Body of pancreas (tissue), 4 donors: ENCODE data around the gene MYOCD.

ENCODE experiments used
- POLR2A ChIP-seq, 3 donors: fragments of 450-650 bp; IDR thresholded peaks; one replicate each; pipeline ENCODE4 v1.6.1; 2016; ENCODE audit warnings: antibody characterized with exemption in 3 of 3, mild to moderate bottlenecking in 2 of 3
- TF ChIP-seq, protein P1 (sequence below), 7 experiments: fragments of 450-650 bp in 4 of 7; fragments of 200-600 bp in 3 of 7; sonication (generic) in 3 of 7; IDR thresholded peaks; one replicate each; pipeline ENCODE4 v1.5.1; 2016 to 2019; ENCODE audit warnings: antibody characterized with exemption in 7 of 7

GRCh38 chr17:12773153-12773552 lies 107.5 kb downstream of the MYOCD start:
- TF ChIP-seq, protein P1, sequence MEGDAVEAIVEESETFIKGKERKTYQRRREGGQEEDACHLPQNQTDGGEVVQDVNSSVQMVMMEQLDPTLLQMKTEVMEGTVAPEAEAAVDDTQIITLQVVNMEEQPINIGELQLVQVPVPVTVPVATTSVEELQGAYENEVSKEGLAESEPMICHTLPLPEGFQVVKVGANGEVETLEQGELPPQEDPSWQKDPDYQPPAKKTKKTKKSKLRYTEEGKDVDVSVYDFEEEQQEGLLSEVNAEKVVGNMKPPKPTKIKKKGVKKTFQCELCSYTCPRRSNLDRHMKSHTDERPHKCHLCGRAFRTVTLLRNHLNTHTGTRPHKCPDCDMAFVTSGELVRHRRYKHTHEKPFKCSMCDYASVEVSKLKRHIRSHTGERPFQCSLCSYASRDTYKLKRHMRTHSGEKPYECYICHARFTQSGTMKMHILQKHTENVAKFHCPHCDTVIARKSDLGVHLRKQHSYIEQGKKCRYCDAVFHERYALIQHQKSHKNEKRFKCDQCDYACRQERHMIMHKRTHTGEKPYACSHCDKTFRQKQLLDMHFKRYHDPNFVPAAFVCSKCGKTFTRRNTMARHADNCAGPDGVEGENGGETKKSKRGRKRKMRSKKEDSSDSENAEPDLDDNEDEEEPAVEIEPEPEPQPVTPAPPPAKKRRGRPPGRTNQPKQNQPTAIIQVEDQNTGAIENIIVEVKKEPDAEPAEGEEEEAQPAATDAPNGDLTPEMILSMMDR (IDR thresholded peaks at IDR 0.05), result no peak
- no peak for TF ChIP-seq POLR2A (IDR thresholded peaks at IDR 0.05)
